SK-N-MC (cell line): ENCODE results near the gene ATP8B3.

ENCODE experiments used
- EZH2 ChIP-seq: fragments of 200-600 bp; sonication (generic); IDR thresholded peaks from one replicate; pipeline ENCODE4 v1.6.1; 2017; ENCODE audit warnings: antibody characterized with exemption
- POLR2AphosphoS5 ChIP-seq: IDR thresholded peaks from 2 replicates; pipeline ENCODE4 v1.6.1; 2012; ENCODE audit warnings: mild to moderate bottlenecking, low read depth, low read length, borderline replicate concordance

DNA sequence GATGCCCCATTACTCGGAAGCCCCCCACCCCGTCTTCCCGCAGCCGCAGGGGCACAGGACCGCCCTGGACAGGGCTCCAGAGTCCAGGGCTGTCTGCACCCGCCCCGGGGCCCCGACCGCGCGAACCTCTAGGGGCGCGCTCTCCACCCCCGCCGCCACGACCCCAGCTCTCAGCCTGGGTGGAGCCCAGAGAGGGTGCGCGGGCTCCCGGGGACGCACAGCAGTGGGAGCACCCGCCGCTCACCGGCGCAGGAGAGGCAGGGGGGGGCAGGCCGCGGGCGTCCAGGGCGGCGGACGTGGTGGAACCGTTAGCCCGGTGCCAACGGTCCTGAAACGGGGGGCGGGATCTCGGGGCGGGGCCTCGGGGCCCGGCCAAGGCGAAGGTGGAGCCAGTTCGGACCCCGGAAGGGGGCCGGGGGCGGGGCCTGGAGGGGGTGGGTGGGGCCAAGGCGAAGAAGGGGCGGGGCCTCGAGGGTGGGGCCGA lies at the start of gene ATP8B3:
- no peak for TF ChIP-seq POLR2AphosphoS5
- no peak for TF ChIP-seq EZH2
